Left colon (tissue), 2 donors: ENCODE results near the gene PRKCE. TPM values are rescaled to one million over a fixed set of nuclear protein-coding genes. Genes with fewer than 3 reads are reported as not detected.
"Not testable (repeated sequence)": the region's sequence is repeated elsewhere in the genome, so short reads cannot be mapped to it uniquely, and the experiment has no call there.

Source experiments
- ATAC-seq: fragments of 200-7000 bp; cut with Tn5 transposase; one replicate; pipeline ENCODE4 v1.9.1; 2020; ENCODE audit warnings: mild to moderate bottlenecking, moderate library complexity
- DNase-seq, 2 donors: peaks; one replicate each; pipeline ENCODE4 v3.0.0-alpha.2; 2020
- intact Hi-C, 2 donors: fragments of 100-400 bp; cut with DNase I in 1 of 2; cut with micrococcal nuclease in 1 of 2; formaldehyde crosslinking; loops; one replicate each; pipeline versions ENCODE4 v1.11.2 to v1.14.0; 2022; cut with DNase I, micrococcal nuclease
- total RNA-seq, 2 donors: library from RNA; stranded (reverse); fragmentation: NEBNext Ultra II Directional; extraction: Animal tissue kit (Norgen Biotek cat#: 25700); gene quantifications; one replicate each; pipeline ENCODE4 v1.2.1, GENCODE V29; 2021
- donor health status: DM: no; HTN: no; CAD: no.
- donor health status: DM: yes; HTN: yes; CAD: no.

The PRKCE gene
- total RNA-seq, 2 donors from 2014 or later, result 22.2 to 29.2 TPM

GRCh38 chr2:45687964-45688363 lies 36.5 kb downstream of the PRKCE start:
- intact Hi-C loops, result no loop called here
- ATAC-seq, result no peak
- no peak for DNase-seq

GRCh38 chr2:45688479-45689298 lies 37.2 kb downstream of the PRKCE start:
- intact Hi-C loops, result no loop called here
- no peak for DNase-seq
- peak; percentile 67 for ATAC-seq

DNA sequence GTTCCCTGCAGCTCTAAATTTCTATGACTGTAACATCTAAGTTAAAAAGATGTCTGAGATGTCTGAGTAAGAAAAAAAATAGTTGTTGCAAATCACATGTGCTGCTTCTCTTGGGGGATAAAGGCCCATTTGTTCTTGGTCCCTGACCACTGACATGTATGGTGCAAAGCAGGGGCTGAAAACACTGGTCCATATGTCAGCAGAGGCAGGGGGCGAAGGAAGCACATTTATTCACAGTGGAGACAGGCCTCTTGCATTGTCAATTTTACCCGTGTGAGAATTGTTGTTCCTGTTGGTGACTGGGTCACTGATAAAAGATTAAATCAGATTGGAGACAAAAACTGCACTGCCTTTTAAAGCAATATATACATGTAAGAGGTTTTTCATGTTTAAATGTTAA lies 38.8 kb downstream of the PRKCE start:
- ATAC-seq (no peak), DNase-seq (no peak)
- intact Hi-C loops, result no loop called here

DNA sequence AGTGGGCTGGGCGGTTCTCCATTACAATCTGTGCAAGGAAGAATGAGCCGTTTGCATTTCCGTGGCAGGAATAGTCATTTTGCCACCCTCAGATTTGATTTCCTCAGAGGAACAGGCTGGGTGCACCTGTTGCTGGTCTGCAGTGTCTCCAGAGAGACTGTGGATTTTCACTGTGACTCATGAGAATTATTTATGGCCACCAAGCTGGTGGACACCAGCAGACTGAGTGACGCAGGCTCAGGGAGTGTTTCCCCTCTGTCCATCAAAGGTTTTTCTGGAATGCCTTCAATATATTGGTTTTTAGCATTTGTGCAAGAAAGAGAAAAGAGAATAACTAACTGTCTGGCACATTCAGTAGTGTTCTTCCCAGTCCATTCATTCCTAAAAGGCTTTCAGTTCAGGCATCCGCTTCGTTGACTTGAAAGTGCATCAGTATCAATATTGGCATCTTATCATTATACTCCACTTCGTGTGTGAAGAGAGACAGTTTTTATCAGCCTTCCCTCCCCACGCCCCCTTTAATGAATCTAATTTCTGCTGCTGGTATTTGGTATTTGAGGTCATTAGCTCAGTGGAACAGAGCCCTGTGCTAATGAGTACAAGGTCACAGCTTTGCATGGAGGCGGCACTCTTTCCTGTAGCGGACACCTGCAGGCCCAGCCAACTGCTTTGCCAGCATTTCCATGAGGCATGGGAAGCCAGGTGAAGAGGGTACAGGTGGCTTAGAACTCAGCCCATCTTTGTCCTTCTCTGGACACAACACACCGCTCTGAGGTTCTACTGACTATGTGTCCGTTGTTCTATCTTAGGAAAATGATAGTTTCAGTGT lies 39.9 kb downstream of the PRKCE start:
- no peak for ATAC-seq
- no peak for DNase-seq
- intact Hi-C loops, result no loop called here

DNA sequence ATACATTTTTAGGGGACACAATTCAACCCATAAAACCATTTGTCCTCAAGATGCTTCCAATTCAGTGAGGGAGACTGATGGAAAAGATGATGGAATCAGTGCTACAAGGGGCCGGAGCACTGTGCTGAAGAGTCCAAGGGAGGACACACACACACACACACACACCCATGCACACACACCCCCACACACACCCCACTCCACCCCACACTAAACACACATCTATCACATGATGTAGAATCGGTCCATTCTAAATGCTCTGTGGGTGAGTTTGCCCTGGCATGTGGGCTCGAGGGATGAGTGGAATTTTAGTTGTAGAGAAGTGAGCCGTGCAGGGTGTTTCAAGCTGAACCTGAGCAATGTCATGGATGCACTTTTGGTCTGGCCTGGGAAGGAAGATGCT lies 41.1 kb downstream of the PRKCE start:
- DNase-seq, result no peak
- intact Hi-C loops, result no loop called here
- no peak for ATAC-seq

GRCh38 chr2:45695480-45696007 lies 44.1 kb downstream of the PRKCE start:
- intact Hi-C loops, ATAC-seq, DNase-seq: not testable (repeated sequence)

DNA sequence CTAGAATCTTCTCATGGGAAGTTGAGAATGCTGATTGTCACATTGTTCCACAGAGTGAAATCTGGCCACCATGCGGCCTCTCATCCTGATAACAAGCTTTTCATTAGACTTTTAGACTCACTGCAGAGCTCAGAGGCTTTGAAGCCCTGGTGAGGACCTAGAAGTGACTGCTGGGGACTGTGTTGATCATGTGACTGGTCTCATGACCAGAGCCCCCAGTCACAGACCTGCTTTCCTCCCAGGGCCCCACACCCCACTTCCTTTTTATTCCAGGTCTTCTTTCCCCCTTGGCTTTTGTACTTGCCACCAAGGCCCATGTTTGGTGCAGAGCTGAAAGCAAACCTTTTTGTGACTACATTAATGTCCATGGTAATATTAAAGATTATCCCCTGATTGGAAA lies 45.2 kb downstream of the PRKCE start:
- intact Hi-C loops, result no loop called here
- ATAC-seq (no peak), DNase-seq (no peak)

DNA sequence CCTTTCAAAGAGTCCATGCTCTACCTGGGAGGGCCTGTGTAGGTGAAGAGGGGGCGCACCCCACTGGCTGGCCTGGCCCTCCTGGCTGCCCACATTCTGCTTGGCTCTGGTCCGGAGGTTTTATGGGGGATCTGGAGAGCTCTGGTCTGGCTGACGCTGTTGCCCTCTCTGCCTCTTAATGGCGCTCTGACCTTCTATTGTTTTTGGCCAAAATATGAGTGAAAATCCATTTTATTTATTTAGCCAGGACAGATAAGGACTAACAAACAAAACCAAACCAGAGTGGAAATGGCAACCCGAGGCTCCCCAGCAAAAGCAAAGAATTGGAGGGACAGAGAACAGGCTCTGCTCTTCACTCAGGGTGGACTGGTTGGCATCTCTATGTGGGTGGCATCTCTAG lies 45.7 kb downstream of the PRKCE start:
- intact Hi-C loops, result no loop called here
- ATAC-seq (no peak), DNase-seq (no peak)

- intact Hi-C loops, result no loop called here
- no peak for DNase-seq
- ATAC-seq, result no peak
Observed at GRCh38 chr2:45698554-45698953, 47.1 kb downstream of the PRKCE start.

GRCh38 chr2:45699032-45699658 lies 47.7 kb downstream of the PRKCE start:
- intact Hi-C loops, result no loop called here
- DNase-seq, result no peak
- ATAC-seq, result no peak

GRCh38 chr2:45700407-45701013 lies 49.0 kb downstream of the PRKCE start:
- ATAC-seq (peak; percentile 59), DNase-seq (peak in 1 of 2 donors; percentile 48)
- intact Hi-C loops, result no loop called here

DNA sequence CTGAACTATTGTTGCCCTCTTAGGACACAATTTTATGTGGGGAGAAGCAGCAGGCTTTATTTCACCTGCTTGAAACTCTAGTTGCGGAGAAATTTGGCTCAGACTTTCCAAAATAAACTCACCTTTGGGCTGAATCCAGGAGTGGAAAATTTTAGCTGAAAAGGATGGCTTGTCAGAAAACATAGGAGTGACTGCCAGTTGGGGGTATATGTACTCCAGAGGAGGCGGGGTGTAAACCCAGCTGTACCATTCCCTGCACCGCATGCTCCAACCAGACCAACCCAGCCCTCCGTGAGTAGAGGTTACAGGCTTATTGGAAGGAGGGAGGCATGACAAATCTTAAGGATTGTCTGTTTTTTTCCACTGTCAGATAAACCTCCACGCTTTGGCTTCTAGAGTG lies 53.8 kb downstream of the PRKCE start:
- intact Hi-C loops, result no loop called here
- no peak for DNase-seq
- no peak for ATAC-seq

- ATAC-seq (no peak), DNase-seq (no peak)
- intact Hi-C loops, result no loop called here
Observed at GRCh38 chr2:45706033-45706432, 54.6 kb downstream of the PRKCE start.

- ATAC-seq (no peak), DNase-seq (no peak)
- intact Hi-C loops, result no loop called here
Observed at GRCh38 chr2:45707006-45707405, 55.5 kb downstream of the PRKCE start.

DNA sequence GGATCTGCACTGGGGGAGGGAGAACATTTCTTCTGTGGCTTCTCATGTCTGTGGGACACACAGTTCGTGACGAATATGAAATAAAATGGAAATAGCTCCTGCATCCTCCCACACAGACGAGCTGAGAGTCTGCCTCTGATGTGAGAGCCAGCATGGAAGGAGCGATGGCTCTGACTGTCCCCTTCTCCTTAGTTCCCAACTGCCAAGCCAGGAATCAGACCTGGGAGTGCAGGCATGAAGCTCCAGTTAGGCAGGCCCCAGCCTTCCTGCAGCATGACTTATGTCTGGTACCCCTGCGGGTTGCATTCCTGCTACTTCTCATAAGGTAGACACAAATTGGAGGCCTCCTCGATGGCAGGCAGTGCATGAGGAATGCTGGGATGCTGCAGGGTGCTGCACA lies 56.2 kb downstream of the PRKCE start:
- ATAC-seq (no peak), DNase-seq (no peak)
- intact Hi-C loops, result no loop called here

GRCh38 chr2:45708501-45708900 lies 57.0 kb downstream of the PRKCE start:
- ATAC-seq (no peak), DNase-seq (no peak)
- intact Hi-C loops, result no loop called here

DNA sequence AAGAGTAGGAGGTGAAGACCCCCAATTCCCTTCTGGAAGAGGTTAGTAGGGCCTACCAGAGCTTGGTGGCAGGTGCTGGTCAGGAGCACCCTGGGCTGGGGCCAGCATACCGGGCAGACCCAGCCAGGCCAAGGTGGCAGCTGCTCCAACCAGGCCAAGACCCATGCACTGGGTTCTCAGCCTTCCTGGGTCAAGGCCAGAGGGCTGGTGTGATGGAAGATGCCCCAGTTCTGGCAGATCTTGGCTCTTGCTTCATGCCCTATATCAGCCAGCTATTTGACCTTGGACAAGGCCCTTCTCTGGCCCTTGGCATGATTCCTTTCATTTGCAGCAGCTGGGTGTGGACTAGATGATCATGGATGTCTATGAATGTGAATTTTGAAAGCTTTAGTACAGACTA lies 57.7 kb downstream of the PRKCE start:
- DNase-seq (no peak), ATAC-seq (no peak)
- intact Hi-C loops, result no loop called here

DNA sequence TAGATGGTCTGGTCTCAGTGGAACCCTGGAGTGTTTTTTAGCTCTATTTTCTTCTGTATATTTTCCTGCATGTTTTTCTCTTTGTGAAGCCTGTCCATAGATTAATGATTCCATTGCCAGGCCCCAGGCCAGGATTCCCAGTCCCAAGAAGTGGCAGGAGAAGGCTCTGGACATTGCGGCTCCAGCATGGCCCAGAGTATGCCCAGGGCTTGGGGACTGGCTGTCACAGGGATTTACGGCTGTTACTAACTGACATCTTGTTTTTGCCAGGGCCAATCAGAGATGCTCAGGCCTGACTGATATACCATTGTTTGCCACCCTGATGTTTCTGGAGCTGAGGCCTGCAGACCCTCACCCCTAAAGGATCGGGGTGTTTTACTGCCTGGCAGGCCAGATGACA lies 59.0 kb downstream of the PRKCE start:
- ATAC-seq (no peak), DNase-seq (no peak)
- intact Hi-C loops, result no loop called here

DNA sequence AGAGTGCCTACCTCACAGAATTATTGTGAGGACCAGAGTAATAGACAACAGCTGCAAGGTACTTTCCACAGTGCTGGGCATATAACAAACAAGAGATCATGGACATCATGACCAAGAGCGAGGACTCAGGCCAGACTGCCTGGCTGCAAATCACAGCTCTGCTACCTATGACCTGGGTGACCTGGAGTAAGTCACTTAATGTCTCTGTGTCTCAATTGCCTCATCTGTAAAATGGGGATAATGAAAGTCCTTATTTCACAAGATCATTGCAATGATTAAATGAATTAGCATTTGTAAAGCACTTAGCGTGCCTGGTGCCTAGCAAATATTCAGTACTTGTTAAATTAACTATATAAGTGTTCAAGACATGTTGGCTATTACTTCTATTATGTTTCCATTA lies 59.7 kb downstream of the PRKCE start:
- no peak for ATAC-seq
- intact Hi-C loops, result no loop called here
- DNase-seq, result no peak
